Osteocyte (in vitro differentiated cells): Measurements from ENCODE around the gene CT45A10. TPM values are rescaled to one million over a fixed set of nuclear protein-coding genes. Genes with fewer than 3 reads are reported as not detected.
A peak's percentile ranks its signal among the peaks of the same experiment; 100 is the strongest.
"Not testable (repeated sequence)": the region's sequence is repeated elsewhere in the genome, so short reads cannot be mapped to it uniquely, and the experiment has no call there.

Source experiments
- DNase-seq: peaks from one replicate; pipeline ENCODE4 v3.0.0; 2021; ENCODE audit warnings: mixed read lengths; ENCODE audit not compliant: unreplicated experiment; ENCODE audit errors: extremely low spot score
- H3K27ac Mint-ChIP-seq: one replicate; pipeline ENCODE4 v1.8.0; 2021; ENCODE audit warnings: mild to moderate bottlenecking, mixed read lengths; ENCODE audit not compliant: unreplicated experiment
- H3K27me3 Mint-ChIP-seq: one replicate; pipeline ENCODE4 v1.8.0; 2021; ENCODE audit warnings: mixed read lengths; ENCODE audit not compliant: unreplicated experiment
- H3K36me3 Mint-ChIP-seq: one replicate; pipeline ENCODE4 v1.8.0; 2021; ENCODE audit warnings: mixed read lengths; ENCODE audit not compliant: unreplicated experiment
- H3K4me1 Mint-ChIP-seq: one replicate; pipeline ENCODE4 v1.8.0; 2021; ENCODE audit warnings: mixed read lengths; ENCODE audit not compliant: unreplicated experiment
- H3K4me3 Mint-ChIP-seq: one replicate; pipeline ENCODE4 v1.8.0; 2021; ENCODE audit warnings: mild to moderate bottlenecking, moderate library complexity, mixed read lengths; ENCODE audit not compliant: unreplicated experiment
- H3K9me3 Mint-ChIP-seq: one replicate; pipeline ENCODE4 v1.8.0; 2021; ENCODE audit warnings: mixed read lengths; ENCODE audit not compliant: unreplicated experiment
- total RNA-seq: library from RNA; stranded (reverse); gene quantifications from 2 replicates; pipeline ENCODE4 v1.2.1, GENCODE V29; 2021
- TF ChIP-seq, protein P1 (sequence below): fragments of 200-600 bp; sonication (generic); IDR thresholded peaks from 2 replicates; pipeline ENCODE4 v1.5.0; 2021; ENCODE audit warnings: antibody characterized with exemption, mild to moderate bottlenecking, moderate library complexity

Gene CT45A10
- total RNA-seq, 1 donor from 2014 or later: not detected

DNA sequence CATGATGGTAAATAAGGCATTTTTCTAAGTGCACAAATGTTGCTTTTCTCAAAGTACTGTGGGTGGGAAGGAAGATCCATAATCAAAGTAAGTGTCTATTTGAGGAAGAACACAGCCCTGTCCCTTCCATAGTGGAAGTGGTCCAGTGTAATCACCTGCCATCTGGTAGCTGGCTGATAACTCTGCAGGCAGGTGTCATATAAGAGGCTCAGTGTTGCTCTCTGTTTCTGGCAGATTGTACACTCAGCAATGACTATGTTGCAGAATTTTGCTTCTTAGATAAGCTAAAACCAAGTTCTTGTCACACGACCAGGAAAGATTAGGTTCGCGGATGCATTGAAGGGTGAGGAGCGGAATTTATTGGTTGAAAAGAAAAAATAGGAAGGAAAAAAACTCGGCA lies 21.2 kb upstream of the CT45A10 start:
- H3K9me3 Mint-ChIP-seq: peaks cover 6% of the 10 kb centered on the region
- H3K27me3 Mint-ChIP-seq: peaks cover 3% of the 10 kb centered on the region
- TF ChIP-seq, protein P1, sequence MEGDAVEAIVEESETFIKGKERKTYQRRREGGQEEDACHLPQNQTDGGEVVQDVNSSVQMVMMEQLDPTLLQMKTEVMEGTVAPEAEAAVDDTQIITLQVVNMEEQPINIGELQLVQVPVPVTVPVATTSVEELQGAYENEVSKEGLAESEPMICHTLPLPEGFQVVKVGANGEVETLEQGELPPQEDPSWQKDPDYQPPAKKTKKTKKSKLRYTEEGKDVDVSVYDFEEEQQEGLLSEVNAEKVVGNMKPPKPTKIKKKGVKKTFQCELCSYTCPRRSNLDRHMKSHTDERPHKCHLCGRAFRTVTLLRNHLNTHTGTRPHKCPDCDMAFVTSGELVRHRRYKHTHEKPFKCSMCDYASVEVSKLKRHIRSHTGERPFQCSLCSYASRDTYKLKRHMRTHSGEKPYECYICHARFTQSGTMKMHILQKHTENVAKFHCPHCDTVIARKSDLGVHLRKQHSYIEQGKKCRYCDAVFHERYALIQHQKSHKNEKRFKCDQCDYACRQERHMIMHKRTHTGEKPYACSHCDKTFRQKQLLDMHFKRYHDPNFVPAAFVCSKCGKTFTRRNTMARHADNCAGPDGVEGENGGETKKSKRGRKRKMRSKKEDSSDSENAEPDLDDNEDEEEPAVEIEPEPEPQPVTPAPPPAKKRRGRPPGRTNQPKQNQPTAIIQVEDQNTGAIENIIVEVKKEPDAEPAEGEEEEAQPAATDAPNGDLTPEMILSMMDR: no peak
- no peaks in the 10 kb centered on the region for H3K36me3 Mint-ChIP-seq
- H3K27ac Mint-ChIP-seq: no peak overlapping the region
- no peaks in the 10 kb centered on the region for H3K4me1 Mint-ChIP-seq
- DNase-seq: no peak
- H3K4me3 Mint-ChIP-seq: no peak overlapping the region

DNA sequence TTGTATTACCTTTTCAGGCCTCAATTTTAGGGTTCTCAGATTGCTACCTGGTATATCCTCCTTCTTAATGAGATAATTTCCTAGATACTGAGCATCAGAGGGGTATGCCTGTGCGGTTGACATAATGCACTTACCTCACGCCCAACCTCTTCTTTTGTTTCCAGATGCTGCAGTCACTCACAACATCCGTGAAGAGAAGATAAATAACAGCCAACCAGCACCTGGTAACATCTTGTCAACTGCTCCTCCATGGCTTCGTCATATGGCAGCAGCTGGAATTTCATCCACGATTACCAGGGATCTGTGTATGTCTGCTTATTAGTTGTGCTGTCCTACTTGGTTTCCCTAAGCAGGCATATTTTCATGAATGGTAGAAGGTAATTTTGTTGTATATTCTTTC lies 17.0 kb upstream of the CT45A10 start:
- TF ChIP-seq, protein P1: no peak
- Mint-ChIP-seq H3K36me3 (no peaks in the 10 kb centered on the region), H3K4me1 (no peaks in the 10 kb centered on the region), H3K9me3 (peaks cover 14% of the 10 kb centered on the region), H3K27me3 (peaks cover 2% of the 10 kb centered on the region), H3K4me3 (no peak overlapping the region), H3K27ac (no peak overlapping the region)
- DNase-seq: no peak

DNA sequence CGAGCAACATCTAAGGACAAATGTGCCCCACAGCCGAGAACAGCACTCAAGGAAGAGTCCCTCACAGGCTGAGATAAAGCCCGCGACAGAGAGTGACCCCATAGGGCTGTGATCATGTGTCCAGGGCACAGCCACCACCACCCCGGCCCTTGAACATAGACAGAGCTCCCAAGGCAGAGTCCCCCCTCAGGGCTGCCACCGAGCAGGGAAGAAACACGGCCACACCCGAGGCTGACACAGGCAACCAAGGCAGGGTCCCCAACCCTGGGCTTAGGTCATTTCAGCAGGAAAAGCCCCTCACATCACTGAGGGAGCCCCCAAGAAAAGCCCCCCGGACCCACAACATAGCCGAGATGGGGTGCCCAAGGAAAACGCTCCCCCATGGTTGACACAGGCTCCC lies 463 bp downstream of the CT45A10 start:
- H3K27me3 Mint-ChIP-seq: no peaks in the 10 kb centered on the region
- no peaks in the 10 kb centered on the region for H3K4me1 Mint-ChIP-seq
- TF ChIP-seq, protein P1: no peak
- H3K4me3 Mint-ChIP-seq: no peak overlapping the region
- DNase-seq: peak; percentile 75
- no peak overlapping the region for H3K27ac Mint-ChIP-seq
- no peaks in the 10 kb centered on the region for H3K36me3 Mint-ChIP-seq
- peaks cover 3% of the 10 kb centered on the region for H3K9me3 Mint-ChIP-seq

DNA sequence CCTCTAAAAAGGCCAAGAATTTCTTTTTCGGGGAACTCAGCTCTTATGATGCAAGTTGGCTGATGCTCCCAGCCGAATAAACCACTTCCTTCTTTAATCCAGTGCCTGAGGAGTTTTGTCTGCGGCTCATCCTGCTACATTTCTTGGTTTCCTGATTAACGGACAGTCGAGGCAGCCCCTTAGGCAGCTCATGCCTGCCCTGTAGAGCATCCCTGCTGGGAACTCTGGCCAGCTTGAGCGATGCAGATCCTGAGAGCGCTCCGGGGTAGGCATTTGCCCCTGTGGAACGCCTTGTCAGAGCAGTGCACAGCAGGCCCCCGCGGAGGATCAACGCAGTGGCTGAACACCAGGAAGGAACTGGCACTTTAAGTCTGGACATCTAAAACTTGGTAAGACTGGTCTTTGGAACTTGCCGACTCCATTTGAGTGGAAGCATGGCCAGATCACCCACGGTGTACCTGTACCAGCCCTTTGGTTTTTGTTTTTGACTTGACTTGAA lies 3.1 kb downstream of the CT45A10 start:
- peak; percentile 72 for DNase-seq
- no peak overlapping the region for H3K27ac Mint-ChIP-seq
- TF ChIP-seq, protein P1: no peak
- no peak overlapping the region for H3K4me3 Mint-ChIP-seq
- H3K27me3 Mint-ChIP-seq: no peaks in the 10 kb centered on the region
- H3K9me3 Mint-ChIP-seq: peaks cover 3% of the 10 kb centered on the region
- no peaks in the 10 kb centered on the region for H3K4me1 Mint-ChIP-seq
- H3K36me3 Mint-ChIP-seq: no peaks in the 10 kb centered on the region

DNA sequence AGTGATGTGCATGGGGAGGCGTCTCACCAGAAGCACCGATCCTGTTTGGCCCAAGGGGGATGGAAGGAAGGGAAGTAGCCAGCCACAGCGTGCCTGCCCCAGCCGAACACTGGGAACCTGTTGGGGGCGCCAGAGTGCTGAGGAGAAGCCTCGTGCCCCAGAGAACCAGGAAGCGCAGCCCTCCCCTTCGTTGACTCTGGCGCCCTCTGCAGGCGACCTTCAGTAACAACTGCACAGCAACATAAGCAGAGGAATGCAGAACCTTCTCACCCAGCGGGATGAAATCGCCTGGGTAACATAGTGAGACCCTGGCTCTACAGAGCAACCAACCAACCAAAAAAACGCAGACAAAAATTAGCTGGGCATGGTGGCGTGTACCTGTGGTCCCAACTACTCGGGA lies 4.3 kb downstream of the CT45A10 start:
- not testable (repeated sequence) for H3K4me1 Mint-ChIP-seq, H3K9me3 Mint-ChIP-seq, H3K27ac Mint-ChIP-seq, H3K36me3 Mint-ChIP-seq, H3K4me3 Mint-ChIP-seq, H3K27me3 Mint-ChIP-seq
- DNase-seq: peak; percentile 59
- TF ChIP-seq, protein P1: peak; percentile 8

DNA sequence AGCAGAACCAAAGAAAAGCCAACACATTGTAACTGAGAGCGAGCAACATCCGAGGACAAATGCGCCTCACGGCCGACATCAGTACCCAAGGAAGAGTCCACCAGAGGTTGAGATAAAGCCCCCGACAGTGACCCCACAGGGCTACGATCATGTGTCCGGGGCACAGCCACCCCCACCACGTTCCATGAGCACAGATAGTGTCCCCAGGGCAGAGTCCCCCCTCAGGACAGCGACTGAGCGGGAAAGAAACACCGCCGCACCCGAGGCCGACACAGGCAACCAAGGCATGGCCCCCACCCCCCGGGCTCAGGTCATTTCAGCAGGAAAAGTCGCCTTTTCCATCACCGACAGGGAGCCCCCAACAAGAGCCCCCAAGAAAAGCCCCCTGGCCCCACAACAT lies 5.0 kb downstream of the CT45A10 start:
- not testable (repeated sequence) for H3K36me3 Mint-ChIP-seq, H3K4me3 Mint-ChIP-seq, H3K9me3 Mint-ChIP-seq, H3K4me1 Mint-ChIP-seq, H3K27me3 Mint-ChIP-seq, H3K27ac Mint-ChIP-seq
- peak; percentile 88 for DNase-seq

DNA sequence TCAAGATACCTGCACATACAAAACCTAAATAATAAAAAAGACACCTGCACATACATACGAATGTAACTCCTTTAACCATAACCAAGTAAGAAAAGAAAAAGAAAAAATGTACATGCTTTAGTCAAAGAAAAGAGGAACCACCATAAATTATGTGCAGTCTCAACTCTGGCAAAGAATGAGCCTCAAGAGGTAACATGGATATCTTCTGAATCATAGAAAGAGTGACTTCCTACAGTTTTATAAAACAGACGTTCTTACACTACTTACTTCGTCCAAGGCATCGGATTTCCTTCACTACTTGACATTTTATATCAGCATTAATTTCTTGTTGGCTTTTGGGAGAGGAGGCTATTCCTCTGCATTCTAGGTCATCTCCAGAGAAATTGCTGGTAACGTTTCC lies 10.5 kb downstream of the CT45A10 start:
- not testable (repeated sequence) for H3K27ac Mint-ChIP-seq, DNase-seq, H3K27me3 Mint-ChIP-seq, H3K4me1 Mint-ChIP-seq, H3K36me3 Mint-ChIP-seq, H3K4me3 Mint-ChIP-seq, H3K9me3 Mint-ChIP-seq

DNA sequence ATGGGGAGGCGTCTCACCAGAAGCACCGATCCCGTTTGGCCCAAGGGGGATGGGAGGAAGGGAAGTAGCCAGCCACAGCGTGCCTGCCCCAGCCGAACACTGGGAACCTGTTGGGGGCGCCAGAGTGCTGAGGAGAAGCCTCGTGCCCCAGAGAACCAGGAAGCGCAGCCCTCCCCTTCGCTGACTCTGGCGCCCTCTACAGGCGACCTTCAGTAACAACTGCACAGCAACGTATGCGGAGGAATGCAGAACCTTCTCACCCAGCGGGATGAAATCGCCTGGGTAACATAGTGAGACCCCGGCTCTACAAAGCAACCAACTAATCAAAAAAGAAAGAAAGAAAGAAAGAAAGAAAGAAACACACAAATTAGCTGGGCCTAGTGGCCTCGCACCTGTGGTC lies 21.5 kb downstream of the CT45A10 start, which contains the start of gene CT45A9:
CT45A9 (minus strand) TSS at position 101 of the 400 bp plus-strand sequence. CDS start 3,751 bp downstream, outside the sequence.
- not testable (repeated sequence) for DNase-seq, H3K27ac Mint-ChIP-seq, H3K4me3 Mint-ChIP-seq, H3K36me3 Mint-ChIP-seq, H3K27me3 Mint-ChIP-seq, H3K4me1 Mint-ChIP-seq, H3K9me3 Mint-ChIP-seq
